ENCODE data around the gene KLF6. TPM values are rescaled to one million over a fixed set of nuclear protein-coding genes. Genes with fewer than 3 reads are reported as not detected.
A peak's percentile ranks its signal among the peaks of the same experiment; 100 is the strongest.

The KLF6 gene
- total RNA-seq, 6 experiments from 2014 or later: 25.2 to 86.4 (median 75.2) TPM

DNA sequence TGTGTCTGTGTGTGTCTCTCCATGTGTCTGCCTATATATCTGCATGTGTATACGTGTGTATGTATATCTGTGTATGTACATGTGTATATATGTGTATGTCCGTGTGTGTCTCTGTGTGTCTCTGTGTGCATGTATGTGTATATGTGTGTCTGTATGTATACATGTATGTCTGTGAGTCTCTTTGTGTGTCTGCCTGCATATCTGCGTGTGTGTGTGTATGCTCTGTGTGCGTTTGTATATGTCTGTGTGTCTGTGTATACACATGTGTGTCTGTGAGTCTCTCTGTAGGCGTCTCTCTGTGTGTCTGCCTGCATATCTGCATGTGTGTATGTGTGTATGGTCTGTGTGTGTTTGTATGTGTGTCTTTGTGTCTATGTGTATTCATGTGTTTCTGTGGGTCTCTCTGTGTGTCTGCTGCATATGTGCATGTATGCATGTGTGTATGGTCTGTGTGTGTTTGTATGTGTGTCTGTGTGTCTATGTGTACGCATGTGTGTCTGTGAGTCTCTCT lies 23.7 kb upstream of the KLF6 start:
- DNase-seq (no peak), ATAC-seq (no peak)
- peak overlapping the region; percentile 84 to 100 (median 94) for H3K27ac ChIP-seq
- no peaks in the 10 kb centered on the region for H3K27me3 ChIP-seq
- intact Hi-C loops (cut with DNase I): no loop called here
- no peaks in the 10 kb centered on the region for H3K9me3 ChIP-seq
- H3K4me3 ChIP-seq: no peak overlapping the region
- WGBS (ENCODE audit: insufficient coverage, low coverage, low lambda C conversion rate, missing lambda C conversion rate): 90% methylated on average over 5 of the region's 6 CpGs
- H3K4me1 ChIP-seq: peaks cover 0 to 37% (median 16%) of the 10 kb centered on the region in 4 donors
- H3K36me3 ChIP-seq: no peaks in the 10 kb centered on the region
- TF ChIP-seq, protein P1, sequence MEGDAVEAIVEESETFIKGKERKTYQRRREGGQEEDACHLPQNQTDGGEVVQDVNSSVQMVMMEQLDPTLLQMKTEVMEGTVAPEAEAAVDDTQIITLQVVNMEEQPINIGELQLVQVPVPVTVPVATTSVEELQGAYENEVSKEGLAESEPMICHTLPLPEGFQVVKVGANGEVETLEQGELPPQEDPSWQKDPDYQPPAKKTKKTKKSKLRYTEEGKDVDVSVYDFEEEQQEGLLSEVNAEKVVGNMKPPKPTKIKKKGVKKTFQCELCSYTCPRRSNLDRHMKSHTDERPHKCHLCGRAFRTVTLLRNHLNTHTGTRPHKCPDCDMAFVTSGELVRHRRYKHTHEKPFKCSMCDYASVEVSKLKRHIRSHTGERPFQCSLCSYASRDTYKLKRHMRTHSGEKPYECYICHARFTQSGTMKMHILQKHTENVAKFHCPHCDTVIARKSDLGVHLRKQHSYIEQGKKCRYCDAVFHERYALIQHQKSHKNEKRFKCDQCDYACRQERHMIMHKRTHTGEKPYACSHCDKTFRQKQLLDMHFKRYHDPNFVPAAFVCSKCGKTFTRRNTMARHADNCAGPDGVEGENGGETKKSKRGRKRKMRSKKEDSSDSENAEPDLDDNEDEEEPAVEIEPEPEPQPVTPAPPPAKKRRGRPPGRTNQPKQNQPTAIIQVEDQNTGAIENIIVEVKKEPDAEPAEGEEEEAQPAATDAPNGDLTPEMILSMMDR (IDR thresholded peaks at IDR 0.05): no peak
- TF ChIP-seq POLR2A (IDR thresholded peaks at IDR 0.05): no peak

DNA sequence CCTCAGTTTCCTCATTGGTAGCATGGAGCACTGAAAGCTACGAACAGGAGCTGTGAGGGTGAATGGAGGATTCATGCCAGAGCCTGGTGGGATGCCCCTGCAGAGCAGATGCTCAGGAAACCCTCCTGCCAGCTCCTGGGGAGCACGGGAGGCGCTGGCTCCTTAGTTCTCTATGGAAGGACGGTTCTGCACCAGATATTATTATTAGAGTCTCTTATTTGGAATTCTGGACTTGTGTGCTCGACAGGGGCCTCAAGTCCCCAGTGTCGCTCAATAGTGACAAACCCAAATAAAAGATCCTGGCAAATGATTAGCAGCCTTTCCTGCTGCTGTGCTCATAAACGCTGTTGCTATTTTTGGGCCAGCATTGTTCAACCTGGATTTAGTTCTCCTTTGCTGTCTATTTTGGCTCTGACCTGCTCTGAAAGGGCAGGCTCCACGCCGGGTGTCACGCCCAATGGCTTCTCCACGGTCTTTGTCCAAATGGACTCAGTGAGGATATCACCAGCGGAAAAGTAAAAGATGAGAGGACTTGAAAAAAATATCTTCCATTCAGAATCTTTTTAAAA lies 23.0 kb upstream of the KLF6 start:
- Histone ChIP-seq H3K27me3 (no peaks in the 10 kb centered on the region), H3K4me1 (peaks cover 0 to 37% (median 16%) of the 10 kb centered on the region in 4 donors), H3K4me3 (no peak overlapping the region), H3K36me3 (no peaks in the 10 kb centered on the region), H3K27ac (peak overlapping the region; percentile 84 to 100 (median 94)), H3K9me3 (no peaks in the 10 kb centered on the region)
- DNase-seq: peak; percentile 70 to 84 (median 81)
- WGBS (ENCODE audit: insufficient coverage, low coverage, low lambda C conversion rate, missing lambda C conversion rate): 25% methylated on average over 10 of the region's 12 CpGs
- TF ChIP-seq, protein P1 (IDR thresholded peaks at IDR 0.05): no peak
- peak; percentile 86 for TF ChIP-seq POLR2A (IDR thresholded peaks at IDR 0.05)
- intact Hi-C loops (cut with DNase I): no loop called here
- peak; percentile 33 to 53 (median 43) for ATAC-seq

DNA sequence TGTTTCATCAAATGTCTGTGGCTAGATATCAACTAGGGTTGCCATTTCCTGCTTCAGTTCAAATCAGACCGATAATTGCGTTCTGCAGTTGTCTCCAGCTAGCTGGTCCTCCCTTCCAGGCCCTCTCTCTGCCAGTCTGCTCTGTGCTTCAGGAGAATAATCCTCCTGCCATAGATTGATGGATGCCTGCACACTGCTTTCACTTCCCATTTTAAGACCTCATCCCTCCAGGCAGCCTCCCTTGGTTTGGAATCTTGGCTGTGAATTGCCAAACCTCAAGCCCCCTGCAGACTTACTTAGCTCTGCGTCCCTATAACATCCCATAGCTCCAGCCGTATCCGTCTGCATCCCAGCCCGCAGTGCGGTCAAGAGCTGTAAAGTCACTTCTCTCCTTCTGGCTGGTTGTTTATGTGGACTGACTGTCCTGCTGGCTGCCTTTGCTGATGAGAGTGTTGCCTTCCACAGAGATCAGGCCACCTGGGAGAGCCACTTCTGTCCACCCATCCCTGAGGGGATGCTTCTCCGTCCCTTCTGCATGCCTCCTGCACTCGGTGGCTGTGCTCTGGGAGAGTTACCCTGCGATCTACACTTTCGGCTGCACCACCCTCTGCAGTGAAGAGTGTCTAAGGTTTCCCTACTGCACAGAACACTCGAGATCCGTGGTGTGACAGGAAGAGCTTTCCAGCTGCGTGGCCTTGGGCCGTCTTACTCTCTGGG lies 22.4 kb upstream of the KLF6 start:
- TF ChIP-seq, protein P1 (IDR thresholded peaks at IDR 0.05): no peak
- no peak for TF ChIP-seq POLR2A (IDR thresholded peaks at IDR 0.05)
- Histone ChIP-seq H3K4me3 (no peak overlapping the region), H3K27me3 (no peaks in the 10 kb centered on the region), H3K9me3 (no peaks in the 10 kb centered on the region), H3K27ac (peak overlapping the region; percentile 84 to 100 (median 94)), H3K36me3 (no peaks in the 10 kb centered on the region), H3K4me1 (peaks cover 0 to 37% (median 16%) of the 10 kb centered on the region in 4 donors)
- WGBS (ENCODE audit: insufficient coverage, low coverage, low lambda C conversion rate, missing lambda C conversion rate): 74% methylated on average over 6 of the region's 15 CpGs
- intact Hi-C loops (cut with DNase I): no loop called here
- no peak for DNase-seq
- ATAC-seq: no peak

DNA sequence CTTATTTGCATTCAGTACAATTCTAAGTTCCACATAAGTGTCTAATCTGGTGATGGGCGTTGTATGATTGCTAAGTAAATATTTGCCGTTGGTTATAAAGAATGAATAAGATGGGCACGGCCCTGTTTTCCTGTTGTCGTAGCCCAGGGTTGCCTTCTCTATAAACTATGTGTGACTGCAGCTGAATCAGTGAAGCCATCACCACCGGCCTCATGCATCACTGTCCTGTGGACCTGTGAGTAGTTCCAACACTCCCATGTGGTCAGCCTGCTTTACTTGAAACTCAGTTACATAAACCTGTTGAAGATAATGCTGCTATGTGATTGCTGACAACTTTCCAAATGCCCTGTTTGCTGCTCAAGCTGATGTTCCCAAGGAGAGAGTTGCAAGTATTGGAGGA lies 21.6 kb upstream of the KLF6 start:
- DNase-seq: no peak
- H3K4me1 ChIP-seq: peaks cover 0 to 31% (median 12%) of the 10 kb centered on the region in 4 donors

More for the DNA sequence above, 21.6 kb upstream of the KLF6 start:
- peak overlapping the region; percentile 61 to 94 (median 61) for H3K27ac ChIP-seq
- H3K9me3 ChIP-seq: no peaks in the 10 kb centered on the region
- ATAC-seq: no peak
- intact Hi-C loops (cut with DNase I): no loop called here
- no peaks in the 10 kb centered on the region for H3K36me3 ChIP-seq
- no peaks in the 10 kb centered on the region for H3K27me3 ChIP-seq
- WGBS (ENCODE audit: insufficient coverage, low coverage, low lambda C conversion rate, missing lambda C conversion rate): 56% methylated on average over 5 of the region's 5 CpGs
- H3K4me3 ChIP-seq: no peak overlapping the region
- TF ChIP-seq, protein P1 (IDR thresholded peaks at IDR 0.05): no peak
- no peak for TF ChIP-seq POLR2A (IDR thresholded peaks at IDR 0.05)

Measured in right lobe of liver (tissue), 6 donors.